HG02852 (cell line): Measurements from ENCODE around the gene KLHDC7A.
"Not testable (repeated sequence)": the region's sequence is repeated elsewhere in the genome, so short reads cannot be mapped to it uniquely, and the experiment has no call there.

Experiments used
- ATAC-seq: cut with Tn5 transposase; IDR thresholded peaks from one replicate; pipeline ENCODE4 v1.9.1; 2021; ENCODE audit warnings: mild to moderate bottlenecking, moderate library complexity; ENCODE audit not compliant: unreplicated experiment

KLHDC7A gene

DNA sequence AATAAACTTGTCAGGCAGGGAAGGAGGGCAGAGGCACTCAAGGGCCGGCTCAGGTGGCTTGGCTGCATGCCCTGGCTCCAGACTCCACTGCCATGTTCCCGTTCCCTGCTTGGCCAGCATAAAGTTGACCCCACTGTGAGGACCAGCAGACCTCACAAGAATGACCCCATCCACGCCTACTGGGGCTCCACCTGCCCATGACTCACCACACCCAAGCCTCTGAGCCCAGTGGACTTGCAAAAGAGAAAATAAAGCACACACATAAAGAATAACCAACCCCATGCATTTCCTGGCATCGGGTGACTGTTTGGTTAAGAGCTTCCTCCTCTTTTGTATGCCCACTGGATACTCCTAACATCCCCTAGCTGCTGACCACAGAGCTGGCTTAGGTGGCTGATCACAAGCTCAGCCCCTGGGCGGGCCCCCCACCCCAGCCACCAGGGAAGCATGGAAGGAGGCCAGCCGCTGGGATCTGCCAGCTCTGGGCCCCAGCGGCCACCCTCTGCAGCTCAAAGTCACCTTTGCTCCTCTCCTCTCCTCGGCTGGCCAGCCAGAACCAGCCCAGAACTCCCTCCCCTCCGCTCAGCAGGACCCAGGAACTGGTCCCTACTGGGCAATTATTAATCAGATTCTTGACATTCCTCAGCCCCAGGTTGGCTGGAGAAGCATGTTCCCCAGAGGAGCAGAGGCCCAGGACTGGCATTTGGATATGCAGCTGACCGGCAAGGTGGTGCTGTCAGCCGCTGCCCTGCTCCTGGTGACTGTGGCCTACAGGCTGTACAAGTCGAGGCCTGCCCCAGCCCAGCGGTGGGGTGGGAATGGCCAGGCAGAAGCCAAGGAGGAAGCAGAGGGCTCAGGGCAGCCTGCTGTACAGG lies at the start of gene KLHDC7A:
Gene KLHDC7A (plus strand): TSS at position 616 of the 875 bp plus-strand sequence. CDS start 52 bp downstream, at position 668.
- no peak for ATAC-seq

DNA sequence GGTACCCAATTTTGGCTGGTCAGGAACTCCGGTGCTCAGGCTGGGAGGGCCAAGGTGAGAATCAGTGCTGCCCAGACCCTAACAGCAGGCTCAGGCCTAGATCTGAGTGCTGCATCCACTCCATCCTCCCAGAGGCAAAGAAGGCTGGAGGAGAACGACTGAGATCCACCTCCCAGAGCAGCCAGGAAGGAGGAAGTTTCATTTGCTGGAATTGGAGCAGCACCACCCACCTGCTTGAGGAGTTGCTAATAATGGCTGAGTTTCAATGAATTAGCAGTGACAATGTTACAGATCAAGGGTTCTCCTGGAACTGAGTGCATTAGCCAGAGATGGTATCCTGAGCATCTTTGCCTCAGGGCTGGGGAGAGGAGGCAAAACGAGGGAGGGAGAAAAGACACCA lies 46.7 kb upstream of the KLHDC7A start:
- ATAC-seq: no peak

DNA sequence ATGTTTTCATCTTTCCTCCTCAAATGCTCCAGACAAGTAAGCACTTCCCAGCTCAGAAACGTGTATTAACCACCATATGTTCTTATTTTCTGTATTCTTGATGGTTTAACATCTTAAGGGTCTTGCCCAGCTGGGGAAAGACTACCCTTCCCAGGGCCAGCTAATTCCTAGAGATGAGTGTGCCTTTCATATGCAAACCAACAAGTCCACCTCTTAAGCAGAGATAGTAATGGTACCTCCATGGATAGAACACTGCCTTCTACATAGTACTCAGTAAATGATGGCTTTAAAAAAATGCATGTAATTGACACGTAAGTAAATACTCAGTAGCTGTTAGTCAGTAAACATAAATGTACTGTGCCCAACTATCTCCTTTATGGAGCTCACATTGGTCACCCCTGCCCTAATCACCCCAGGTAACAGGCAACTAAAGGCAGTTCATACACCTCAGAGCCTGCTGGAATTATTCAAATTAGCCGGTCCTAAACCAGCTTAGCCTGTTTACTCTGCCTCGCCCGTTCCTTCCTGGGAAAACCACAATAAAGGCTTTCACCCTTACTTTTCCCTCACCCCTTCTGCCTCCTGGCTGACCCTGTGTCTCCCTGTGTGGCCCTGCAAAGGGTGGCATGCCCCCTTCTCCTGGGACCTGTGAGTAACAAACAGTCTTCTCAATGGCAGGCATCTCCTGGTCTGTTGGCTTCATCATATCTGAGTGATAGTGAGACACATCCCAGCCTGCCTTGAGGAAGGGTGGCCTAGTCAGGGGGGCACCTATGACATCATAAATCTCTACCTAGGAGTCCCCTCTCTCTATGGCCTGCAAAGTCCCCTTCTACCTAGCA lies 40.1 kb upstream of the KLHDC7A start:
- no peak for ATAC-seq

DNA sequence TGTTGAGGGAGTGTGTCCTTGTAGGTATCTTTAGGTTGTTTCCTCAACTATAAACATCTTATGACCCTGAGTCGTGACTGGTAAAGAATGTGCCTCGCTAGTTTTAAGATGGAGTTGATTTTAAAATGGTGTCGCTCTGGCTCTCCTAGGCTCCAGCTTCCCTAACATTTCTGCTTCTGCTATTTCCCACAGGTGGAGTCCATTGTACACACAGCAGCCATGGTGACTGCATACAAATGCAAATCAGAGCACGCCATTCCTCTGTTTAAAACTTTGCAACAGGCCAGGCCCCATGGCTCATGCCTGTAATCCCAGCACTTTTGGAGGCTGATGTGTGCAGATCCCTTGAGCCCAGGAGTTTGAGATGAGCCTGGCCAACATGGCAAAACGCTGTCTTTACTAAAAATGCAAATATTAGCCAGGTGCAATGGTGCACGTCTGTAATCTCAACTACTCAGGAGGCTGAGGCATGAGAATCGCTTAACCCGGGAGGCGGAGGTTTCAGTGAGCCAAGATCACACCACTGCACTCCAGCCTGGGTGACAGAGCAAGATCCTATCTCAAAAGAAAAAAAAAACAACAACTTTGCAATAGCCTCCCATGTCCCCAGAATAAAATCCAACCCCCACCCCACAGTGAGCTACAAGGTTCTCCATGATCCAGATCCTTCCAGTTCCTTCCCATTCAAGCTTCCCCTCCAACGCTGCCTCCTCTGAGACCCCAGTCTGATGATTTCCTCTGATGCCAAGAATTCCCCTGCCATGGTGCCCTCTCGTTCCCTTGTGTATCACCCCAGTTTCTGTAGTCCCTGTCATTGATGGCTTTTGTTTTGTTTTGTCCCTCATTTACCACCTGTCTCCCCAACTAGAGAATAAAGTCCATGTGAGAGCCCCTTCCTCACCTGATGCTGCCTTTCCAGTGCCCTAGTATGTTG lies 36.9 kb upstream of the KLHDC7A start:
- no peak for ATAC-seq

DNA sequence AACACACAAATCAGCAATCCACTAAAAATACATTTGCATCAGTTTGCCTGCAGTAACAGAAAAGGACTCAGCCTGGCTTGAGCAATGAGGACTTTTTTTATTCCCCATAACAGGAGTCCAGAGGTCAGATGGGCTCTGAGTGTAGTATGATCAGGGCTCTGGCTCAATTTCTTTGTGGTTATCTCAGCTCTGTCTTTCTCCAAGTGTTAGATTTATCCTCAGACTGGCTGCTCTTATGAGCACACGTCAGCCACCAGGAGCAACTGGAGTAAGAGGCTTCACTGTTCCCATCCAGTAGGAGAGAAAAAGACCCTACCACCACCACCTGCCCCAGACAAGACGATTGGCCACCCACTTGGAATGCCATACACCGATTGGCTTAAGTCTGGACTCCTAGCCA lies 36.2 kb upstream of the KLHDC7A start:
- no peak for ATAC-seq

DNA sequence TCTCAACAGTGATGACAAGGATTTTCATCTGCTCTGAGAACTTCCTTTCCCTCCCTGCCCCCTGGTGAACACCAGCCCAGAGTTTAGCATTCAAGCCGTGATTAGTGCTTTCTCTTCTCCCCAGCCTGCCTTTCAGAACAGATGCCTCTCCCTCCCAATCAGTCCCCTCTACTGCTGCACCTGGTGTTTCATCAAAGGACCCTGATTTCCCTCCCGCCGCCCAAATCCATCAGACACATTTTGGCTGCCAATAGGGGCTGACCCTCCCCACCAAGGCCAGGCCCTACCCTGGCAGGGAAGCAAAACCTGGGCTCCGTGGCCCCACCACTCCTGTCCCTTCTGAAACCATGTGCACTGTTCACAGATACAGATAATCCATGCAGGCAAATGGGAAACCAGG lies 34.0 kb upstream of the KLHDC7A start:
- ATAC-seq: no peak

DNA sequence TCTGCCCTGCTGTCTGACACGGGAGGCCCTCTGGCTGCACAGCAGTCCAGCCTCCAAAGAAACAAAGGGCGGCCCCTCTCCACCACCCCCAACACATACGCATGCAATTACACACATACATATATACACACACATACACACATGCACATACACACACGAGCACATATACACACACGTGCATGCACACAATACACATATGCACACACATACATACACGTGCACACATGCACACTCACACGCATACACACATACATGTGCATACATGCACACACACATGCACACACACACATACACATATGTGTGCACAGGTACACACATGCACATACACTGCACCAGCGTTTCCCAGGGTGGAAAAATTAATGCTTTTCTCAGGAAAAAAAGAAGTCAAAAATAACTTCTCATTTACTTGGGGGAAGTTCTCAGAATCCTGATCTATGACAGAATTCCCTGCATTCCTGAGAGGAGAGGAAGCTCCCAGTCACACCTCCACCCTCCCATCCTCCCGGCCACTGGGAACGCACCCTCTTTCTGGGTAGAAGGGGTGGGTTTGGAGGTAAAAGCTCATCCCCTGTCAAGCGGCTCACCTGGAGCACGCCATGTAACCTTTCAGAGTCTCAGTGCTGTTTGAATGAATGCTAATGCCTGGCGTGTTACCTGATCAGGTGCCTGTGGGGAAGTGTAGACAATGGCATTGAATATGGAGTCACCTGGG lies 33.1 kb upstream of the KLHDC7A start:
- ATAC-seq: no peak

DNA sequence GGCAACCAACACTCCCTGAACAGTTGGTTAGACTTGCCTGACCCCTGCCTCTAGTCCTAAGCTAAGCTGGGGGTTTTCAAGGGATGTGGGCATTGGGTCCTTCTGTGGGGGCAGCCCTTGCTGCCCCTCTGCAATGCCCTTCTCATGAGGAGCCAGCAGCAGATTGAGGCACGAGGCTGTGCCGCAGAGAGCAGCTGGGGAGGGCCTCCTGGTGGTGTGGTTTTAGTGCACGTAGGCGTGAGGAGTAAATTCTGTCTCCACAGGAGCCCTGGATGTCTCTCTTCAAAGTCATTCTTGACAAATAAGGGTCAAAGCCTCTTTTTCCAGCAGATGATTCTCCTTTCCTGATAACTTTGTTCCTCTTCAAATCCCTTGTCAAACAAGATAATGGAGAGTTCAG lies 31.8 kb upstream of the KLHDC7A start:
- ATAC-seq: no peak

DNA sequence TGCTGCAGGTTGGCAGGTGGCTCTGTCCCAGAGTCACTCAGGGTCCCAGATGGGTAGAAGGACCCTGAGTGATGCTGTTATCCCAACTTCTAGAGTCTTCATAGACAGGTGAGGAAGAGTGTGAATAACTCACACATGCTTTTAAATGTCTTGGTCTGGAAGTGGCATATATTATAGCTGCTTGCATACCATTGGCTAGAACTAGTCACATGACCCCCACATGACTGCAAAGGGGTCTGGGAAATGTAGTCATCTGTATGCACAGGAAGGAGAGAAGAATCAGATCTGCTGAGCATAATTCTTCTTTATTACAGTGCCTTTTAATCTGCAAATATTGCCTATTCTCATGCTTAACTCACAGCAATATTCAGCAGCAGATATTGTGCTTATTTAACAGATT lies 28.2 kb upstream of the KLHDC7A start:
- ATAC-seq: no peak

DNA sequence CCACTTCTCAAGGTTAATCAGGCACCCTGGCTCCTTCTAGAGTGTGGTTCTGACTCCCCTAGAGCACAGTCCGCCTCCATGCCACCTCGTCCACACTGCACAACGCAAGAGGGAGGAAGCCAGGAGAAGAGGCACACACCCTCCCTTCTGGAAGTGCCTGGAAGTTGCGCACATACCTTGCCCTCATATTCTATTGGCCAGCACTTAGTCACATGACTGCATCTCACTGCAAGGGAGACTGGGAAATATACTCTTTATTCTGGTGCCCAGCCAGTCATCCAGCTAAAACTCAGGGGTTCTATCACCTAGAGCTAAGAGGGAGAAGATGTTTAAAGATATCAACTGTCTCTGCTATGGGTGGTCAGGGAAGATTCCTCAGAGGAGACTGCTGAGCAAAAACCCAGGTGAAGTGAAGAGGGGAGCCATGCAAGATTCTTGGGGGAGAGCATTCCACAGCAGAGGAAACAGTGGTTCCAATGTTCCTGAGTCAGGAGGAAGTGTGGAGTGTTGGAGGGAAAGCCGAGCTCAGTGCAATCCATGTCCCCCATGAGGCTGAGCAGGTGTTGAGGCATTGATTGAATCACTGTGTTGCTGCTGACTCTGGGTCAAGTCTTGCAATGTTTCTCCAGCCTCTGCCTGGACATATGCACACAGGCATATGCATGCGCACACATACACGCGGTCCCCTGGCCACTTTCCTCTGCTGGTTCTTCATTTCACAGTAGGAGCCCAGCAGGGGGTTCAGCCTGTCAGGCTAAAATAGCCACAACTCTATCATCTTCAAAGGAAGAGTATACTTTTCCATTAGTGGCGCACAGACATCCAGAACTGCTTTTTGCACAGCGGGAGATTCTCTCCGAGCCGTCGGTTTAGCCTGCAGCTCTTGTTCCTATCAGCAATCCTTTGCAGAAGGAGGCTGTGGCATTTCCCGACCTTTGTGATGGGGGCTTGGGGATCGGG lies 22.3 kb upstream of the KLHDC7A start:
- ATAC-seq: no peak

DNA sequence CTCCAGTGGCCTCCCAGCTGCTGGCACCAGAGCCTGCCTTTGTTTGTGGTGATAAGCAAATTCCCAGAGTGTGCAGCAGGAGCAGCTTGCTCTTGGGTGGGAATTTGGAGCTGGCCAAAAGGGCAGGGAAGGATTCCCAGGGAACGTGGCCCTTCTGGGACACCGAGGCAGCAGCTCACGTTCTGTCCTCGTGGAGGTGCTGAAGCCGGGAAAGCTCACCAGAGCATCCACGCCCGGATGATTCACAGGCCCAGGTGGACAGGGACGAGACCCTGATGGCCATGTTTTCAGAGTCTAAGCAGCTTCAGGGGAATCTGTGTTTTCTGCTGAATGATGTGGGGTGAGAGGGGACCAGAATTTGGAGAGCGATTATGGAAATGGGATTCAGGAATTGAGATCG lies 19.1 kb upstream of the KLHDC7A start:
- no peak for ATAC-seq

DNA sequence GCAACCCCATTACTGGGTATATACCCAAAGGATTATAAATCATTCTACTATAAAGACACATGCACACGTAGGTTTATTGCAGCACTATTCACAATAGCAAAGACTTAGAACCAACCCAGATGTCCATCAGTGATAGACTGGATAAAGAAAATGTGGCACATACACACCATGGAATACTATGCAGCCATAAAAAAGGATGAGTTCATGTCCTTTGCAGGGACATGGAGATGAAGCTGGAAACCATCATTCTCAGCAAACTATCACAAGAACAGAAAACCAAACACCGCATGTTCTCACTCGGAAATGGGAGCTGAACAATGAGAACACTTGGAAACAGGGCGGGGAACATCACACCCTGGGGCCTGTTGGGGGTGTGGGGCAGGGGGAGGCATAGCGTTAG lies 18.2 kb upstream of the KLHDC7A start:
- not testable (repeated sequence) for ATAC-seq

DNA sequence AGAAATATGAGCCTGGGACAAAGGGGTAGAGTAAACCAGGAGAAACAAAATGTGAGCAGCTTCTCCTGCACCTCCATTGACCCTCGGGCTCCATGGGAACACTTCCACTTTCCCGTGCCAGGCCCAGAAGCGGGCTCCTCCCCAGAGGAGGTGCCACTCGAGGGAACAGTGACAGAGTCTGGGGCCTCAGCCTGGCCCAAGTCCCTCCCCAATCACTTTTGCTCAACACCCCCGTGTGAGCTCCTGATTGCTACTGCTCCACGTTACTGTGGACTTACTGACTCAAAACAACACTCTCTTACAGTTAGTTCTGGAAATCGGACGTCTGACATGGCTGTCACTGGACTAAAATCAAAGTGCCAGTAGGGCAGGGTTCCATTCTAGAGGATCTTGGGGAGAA lies 17.7 kb upstream of the KLHDC7A start:
- no peak for ATAC-seq

DNA sequence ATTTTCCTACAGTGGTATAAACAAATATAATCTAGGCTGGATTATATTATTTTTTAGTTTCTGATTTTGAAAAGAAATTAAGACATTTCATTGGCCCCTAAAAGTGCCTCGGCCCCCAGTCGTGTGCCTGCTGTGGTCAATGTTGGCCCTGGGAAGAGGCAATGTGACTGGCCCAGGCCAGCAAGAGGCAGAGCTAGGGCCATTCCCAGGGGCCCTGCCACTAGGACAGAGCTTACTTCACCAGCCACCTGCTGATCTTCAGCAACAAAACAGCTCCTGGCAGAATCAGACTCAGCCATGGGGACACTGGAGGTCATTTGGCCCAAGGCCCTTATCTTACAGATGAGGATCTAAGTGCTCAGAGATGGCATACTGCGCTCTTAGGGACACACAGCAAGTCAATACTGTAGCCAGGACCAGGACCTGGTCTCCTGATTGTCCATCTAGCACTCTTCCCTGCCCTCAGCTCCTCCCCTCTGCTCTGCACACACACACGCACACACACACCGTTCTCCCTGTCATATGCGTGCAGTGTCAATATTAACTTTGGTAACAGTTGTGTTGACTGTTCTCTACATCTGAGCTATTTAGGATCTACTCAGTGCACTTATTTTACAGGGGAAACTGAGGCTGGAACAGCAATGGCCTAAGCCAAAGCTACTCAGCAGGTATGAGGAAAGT lies 16.6 kb upstream of the KLHDC7A start:
- ATAC-seq: no peak

DNA sequence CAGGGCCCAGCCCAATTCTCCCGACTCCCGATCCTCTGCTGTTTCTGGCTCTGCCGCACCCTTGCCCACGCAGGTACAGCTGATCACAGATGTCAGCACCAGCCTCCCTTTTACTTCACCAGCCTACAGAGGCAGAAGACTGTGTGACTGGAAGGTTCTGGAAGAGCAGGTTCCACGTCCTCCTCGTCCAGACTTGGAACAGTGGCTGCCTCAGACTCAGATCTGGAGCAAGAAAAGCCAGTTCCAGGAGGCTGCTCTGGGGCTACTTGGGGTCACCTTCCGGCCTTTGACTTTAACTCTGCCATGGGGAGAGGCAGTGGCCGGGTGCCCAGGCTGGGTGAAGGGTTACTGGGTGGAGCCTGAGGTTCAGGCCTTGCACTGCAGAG lies 16.1 kb upstream of the KLHDC7A start:
- ATAC-seq: no peak

DNA sequence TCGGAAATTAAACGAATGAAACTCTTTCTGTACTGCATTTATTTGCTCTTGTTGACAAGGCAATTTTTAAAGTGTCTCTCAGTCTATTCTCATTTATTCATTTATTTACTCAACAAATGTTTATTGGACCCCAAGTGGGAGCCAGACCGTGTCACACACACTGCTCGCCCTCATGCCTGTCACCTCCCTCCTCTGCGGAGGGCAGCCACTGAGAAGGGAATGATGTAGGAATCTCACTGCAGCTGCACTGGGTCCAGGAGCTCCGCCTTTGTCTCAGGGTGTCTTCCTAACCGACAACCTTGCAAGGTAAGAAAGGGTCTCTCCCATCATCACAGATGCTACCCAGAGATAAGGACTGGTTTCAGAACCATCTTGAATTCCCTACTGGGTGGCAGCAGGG lies 14.1 kb upstream of the KLHDC7A start:
- ATAC-seq: no peak

DNA sequence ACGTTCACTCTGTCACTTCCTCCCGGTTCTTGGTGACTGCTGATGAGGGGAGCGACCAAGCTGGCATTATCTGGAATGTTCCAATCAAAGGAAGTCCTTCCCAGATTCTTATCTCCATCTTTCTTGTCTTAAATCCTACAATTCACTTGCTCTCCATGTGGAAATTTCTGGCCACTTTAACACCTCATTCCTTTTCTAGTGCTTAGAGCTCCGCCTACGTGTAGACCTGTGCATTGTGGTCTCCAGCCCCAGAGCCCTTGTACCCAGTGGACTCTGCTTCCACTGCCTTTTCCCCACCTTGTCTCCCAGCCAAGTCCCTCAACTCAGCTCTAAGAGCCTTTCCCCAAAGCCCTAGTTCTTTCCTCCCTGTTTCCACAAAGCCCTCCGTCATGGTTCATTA lies 12.2 kb upstream of the KLHDC7A start:
- ATAC-seq: no peak

DNA sequence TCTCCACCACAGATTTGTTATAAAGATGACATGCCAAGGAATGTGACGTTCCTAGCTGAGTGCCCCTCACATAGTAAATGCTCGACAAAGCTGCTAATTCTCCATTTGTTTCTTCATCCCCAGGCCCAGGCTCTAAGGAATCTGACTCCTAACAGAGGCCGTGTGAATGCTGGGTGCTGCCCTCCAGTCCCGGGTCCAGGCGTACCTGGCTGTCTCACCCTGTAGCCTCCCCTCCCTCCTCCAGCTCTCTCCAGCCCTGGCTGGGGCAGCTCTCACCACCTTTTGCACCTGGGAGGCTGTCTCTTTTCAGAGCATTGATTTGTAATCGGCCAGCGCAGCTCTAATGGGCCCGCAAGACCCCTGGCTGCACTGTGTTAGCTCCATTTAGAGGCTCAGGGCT lies 11.2 kb upstream of the KLHDC7A start:
- ATAC-seq: no peak
